NCI-H128 (cell line): ENCODE data around the gene EFCAB6.

Experiments used
- DNase-seq: peaks from one replicate; lab custom pipeline; 2025; ENCODE audit not compliant: unreplicated experiment; lab: John Stamatoyannopoulos, UW

EFCAB6 gene

DNA sequence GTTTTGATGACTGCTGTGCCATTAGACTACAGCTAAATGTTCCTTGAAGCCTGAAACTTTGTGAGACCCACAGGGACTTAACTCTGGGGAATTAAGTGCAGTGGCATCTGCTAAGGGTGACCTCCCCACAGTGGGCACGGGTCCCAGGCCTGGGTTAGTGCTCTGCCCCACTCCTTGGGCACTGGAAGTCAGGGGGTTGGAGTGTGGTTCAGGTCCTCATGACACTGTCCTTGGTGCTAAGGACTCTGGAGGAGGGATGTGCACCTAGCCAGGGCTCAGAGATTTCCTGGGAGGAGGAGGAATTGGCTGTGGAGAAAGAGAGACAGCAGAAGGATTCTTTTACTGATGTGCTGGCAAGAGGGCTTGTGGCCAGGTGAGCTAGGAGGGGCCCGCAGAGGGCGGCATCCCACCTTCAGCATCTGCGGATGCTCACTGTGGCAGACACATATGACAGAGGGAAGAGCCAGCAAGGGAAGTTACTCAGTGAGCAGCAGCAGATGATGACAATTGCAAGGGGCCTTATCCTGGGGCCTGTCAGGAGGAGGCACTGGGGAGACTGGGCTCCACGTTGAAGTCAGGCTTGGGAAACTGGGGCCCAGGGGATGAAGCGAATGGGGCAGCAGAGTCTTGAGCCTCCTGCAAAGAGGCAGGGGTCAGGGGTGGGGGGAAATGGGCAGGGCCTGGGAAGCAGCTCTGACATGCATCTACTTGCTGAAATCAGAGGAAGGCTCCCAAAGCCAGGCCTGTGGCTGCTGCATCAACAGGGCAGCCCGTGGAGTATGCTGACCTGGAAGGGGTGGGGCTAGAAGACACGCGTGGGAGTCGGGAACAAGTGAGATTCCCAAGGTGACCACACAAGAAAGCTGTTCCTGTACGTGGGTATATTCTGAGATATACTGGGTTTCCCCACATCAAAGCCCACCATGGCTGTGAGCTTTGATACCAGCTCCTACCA, 256.3 kb downstream of the EFCAB6 start:
- no peak for DNase-seq

DNA sequence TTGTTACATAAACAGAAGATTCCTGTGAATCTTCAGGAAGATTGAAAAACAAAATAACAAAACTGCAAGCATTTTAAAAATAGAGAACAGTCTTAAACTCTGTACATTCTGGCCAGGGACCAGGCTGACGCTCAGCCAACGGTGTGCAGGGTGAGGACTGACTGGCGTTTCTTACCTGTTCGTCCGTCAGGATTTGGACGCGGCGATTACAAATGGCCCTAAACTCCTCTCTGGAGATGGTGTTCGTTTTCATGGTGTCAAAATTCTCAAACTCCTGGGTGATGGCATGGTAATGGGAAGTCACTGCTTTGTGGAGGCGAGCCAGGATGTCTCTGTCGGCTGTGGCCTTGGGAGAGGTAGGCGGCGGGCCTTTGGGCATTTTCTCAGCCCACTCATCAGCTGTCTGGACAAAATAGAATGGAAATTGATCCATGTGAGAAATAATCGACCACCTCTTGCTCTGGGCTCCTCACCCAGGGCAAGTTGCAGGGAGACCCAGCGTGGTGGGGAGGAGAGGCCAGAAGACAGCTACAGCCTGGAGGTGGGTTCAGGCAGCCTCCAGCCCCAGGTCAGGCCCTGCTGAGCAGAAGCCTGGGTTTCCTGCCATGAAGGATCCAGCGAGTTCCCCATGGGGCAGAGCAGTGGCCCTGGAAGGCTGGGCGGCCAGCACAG, 257.3 kb downstream of the EFCAB6 start:
- no peak for DNase-seq

DNA sequence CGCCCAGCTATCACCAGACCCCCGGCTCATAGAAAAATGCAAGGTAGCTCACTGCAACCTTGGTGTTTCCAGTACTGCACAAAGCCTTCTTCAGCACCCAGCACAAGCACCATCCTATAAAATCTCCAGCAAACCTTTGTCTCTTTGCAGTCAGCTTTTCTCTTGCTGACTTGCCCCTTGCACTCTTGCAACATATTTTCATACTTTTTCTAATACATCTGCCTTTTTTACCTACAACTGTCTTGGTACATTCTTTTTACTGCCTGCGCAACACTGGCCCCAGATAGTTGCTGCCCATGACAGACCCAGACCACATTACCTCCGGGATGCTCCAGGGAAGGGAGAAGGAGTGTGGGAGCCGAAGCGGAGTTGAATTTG, 257.9 kb downstream of the EFCAB6 start:
- no peak for DNase-seq

DNA sequence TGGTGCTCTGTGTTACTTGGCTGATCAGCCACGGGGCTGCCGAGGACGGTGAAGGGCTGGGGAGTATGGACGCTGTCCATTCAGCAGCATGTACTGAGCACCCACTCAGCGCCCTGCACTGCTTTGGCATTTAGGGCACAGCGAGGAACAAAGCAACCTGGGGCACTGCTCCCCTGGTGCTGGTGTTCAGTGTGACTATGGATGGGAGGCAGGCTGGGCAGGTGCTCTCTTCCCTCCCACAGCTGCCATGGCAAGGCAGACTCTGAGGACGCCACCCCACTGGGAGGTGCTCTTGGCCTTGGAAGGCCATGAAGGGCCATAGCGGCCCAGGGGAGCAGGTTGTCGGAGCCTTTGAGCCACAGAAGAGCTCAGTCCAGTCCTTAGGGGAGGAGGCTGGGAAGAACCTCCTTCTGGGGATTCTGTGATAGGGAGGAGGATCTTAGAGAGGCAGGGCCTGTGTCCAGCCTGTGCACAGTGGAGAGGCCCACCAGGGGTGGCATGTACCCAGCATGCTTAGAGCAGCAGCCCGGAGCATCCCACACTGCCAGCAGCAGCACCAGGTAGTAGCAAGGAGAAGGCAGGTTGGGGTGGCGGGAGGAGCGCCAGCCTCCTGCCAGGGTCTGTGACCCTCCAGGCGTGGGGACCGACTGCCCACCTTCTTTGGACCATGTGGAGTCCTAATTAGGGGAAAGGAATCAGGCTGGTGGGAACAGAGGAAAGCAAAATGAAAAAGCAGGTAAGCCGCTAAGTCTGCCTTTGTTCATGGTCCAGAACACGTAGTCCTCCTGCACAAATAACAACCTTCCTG, 258.4 kb downstream of the EFCAB6 start:
- DNase-seq = no peak

DNA sequence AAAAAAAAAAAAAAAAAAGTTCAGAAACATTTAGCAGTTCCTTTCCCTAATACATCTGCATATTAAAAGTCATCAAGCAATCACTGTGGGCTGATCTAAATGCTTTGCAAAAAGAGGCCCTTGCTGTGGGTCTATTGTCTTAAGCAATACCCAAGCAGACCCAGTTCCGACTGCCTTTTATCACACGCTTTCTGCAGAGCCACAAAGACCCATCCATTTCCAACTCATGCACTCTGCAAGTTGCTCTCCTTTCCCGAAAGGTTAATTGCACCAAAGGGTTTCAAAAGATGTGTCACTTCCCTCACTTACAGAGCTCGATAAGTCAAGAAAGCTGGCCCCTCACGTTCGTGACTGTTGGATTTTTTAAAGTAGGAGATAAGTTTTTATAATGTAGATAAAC, 261.4 kb downstream of the EFCAB6 start:
- DNase-seq = no peak

DNA sequence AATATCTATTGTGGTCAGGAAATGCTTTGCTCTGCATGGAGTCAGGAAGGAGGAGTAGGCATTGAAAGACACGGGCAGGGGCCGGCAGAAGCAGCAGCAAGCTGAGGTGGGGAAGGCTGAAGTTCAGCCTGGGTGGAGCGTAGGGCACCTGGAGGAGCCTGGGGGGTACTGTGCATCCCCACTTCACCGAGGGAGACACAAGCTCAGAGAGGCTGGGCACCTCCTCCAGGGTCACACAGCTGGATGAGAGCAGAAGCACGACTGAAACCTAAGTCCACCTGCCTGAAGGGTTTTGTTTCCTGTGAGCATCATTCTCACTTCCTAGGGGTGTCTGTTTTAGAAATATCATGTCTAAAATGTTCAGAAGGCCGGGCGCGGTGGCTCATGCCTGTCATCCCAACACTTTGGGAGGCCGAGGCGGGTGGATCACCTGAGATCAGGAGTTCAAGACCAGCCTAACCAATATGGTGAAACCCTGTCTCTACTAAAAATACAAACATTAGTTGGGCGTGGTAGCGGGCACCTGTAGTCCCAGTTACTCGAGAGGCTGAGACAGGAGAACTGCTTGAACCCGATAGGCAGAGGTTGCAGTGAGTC, 262.0 kb downstream of the EFCAB6 start:
- no peak for DNase-seq

DNA sequence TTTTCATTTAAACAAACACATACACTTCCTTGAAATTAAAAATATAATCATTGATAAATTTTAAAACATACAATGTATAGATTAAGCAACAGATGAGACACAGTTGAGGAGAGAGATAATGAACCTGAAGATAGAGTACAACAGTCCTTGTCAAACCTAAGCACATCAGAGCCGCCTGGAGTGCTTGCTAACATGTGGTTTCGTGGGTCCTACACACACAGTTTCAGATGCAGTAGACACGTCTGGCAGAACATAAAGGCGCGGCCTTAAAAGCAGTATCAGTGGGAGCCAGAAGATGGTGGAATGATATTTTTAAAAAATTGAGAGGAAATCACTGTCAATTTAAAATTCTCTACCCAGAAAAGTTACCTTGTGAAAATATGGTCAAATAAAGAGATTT, 265.9 kb downstream of the EFCAB6 start:
- DNase-seq = no peak

DNA sequence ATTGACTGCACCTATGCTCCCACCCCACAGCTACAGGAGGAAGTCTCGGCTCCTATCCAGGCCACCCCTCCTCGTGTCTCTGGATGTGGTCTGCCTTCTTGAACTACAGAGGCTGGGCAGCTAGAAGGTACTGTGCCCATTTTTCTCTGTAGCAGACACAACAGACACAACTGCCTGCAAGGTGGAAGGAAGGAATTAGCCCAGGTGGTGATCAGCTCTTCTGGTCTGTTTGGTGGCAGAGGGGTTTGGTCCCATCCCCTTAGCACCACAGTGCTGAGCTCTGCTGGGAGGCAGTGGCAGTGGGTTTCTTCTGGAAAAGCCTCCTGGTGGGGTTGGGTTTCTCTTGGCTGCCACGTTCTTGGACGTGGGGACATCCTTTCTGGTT, 267.8 kb downstream of the EFCAB6 start:
- no peak for DNase-seq

DNA sequence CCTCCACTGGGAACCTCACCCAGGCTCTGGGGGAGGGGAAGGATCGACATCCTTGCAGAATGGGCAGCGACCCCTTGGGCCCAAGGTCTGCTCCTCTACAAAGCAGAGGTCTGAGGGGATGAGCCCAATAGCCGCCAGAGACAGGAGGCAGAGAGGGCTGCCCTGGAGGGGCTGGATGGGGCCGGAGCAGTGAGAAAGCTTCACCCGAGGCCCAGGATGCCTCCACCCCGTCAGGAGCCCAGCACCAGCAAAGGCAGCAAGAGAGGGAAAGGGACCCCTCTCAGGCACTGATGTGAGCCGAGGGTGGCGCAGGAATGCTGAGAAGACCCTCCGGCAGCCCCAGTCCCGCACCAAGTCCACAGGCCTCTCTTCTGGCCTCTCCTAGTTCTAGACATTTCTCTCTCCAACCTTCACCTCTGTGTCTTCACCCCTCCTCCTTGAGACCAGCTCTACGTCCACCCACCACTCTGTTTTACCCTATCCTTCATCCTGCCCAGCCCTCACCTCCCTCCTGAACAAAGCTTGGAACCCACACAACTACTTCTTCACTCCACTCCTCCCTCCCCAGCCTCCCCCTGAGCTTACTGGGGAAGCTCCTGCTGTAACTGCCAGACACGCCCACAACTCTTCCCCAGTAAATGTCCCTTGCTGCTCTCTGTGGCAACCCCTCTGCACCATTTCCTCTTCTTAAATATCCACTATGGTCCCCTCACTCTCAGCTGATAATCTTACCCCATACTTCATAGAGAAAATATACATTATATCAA, 268.4 kb downstream of the EFCAB6 start:
- DNase-seq = no peak

DNA sequence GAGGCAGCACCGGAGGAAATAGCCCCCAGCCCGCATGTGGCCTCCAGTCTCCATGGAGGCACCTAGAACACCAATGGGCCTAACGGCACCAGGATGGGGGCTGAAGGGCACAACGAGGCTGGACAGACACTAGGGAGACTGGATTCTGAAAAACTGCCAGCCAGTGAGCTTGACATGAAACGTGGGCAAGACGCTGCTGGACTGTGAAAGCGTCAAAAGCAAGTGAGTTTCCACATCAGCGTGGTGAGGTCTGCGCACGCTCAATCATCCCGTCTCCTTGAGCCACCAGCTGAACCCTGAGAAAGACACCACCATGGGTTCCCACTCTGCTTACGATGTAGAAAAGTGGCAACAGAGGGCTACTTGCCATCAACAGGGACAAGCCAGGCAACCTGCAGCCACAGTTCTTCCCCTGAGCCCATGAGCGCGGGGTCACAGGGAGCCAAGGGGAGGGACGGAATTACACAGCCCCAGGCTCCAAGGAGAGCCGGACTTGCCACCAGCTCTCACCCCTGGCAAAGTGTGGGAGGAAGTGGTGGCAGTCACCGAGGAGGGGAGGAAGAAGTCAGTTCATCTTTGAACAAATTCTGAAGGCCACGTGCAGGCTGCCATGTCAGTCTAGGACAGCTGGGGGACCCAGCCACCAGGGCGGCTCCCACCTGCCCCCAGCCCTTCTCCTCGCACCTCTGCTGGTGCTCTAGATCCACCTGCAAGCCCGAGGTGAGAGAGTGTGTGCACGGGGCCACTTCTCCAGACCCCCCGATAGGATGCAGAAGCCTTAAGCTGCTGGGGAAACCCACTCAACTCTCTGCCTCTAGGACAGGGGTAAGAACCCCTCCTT, 269.2 kb downstream of the EFCAB6 start:
- DNase-seq = no peak

DNA sequence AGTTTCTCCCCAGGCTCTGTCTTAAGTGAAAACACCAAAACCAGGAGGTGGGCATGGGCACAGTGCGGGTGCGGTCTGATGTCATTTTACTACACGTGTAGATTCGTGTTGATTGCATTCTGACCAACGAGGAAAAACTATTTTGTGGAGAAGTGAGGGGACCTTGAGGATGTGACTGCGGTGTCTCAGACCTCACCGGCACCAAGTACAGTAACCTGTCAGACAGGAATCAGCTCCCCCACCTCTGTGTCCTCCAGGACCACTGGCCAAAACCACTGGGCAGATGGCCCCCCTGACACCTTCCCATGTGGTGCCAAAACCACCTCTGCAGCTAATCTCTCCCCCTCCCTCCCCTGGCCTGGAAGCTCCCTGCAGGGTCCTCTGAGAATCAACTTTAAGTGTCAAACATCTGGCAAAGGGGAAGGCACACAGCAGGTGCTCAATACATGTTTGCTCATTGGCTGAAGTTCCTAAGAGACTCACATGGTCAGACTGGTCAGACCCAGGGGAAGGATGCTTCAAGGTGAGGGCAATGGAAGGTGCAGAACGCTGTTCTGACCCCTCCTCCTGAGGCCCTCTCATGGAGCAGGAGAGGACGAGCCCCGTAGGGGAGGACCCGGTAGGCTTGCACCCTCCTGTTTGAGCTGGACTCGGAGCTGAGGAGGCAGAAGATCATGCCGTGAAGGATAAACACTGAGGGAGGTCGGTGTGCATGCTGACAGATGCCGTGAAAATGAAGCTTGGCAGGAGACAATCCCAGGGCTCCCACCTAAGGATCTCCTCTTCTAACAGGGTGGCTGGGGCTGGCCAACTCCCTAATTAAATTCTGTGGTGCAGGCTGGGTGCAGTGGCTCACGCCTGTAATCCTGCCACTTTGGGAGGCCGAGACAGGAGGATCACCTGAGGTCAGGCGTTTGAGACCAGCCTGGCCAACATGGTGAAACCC, 270.4 kb downstream of the EFCAB6 start:
- DNase-seq = no peak

DNA sequence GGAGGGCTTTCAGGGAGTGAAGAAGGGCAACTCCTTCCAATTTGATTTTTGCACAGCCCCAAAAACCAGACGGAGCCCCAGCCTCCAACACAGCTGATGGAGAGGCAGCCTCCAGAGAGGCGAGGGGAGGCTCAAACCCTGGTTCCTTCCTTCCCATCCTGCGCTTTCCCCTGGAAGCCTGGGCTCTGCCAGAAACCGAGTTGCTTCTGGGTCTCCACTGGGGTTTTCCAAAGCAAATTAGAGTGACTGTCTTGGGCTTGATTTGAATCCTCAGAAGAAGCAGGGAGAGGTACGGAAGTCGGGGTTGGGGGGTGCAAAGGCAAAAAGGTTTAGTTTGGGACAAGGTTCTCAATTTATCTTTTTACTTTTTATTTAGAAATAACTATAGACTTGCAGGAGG, 271.1 kb downstream of the EFCAB6 start:
- DNase-seq = no peak

DNA sequence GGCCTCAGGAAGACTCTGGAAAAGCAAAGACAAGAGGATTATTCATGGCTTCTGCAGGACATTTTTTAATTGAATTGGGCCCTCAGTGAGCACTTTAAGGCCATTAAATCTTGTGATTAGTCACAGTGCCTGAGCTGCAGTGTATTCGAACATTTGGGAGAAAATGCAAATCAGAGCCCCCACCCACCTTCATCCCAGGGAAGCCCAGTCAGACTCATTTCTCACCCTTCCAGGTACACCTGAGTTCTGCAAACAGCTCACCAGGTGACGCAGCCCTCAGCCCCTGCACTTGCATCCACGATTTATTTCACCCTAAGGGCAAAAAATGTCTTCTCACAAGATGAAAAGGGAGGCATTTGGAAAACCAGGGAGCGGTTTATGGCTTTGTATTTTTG, 271.6 kb downstream of the EFCAB6 start:
- no peak for DNase-seq

DNA sequence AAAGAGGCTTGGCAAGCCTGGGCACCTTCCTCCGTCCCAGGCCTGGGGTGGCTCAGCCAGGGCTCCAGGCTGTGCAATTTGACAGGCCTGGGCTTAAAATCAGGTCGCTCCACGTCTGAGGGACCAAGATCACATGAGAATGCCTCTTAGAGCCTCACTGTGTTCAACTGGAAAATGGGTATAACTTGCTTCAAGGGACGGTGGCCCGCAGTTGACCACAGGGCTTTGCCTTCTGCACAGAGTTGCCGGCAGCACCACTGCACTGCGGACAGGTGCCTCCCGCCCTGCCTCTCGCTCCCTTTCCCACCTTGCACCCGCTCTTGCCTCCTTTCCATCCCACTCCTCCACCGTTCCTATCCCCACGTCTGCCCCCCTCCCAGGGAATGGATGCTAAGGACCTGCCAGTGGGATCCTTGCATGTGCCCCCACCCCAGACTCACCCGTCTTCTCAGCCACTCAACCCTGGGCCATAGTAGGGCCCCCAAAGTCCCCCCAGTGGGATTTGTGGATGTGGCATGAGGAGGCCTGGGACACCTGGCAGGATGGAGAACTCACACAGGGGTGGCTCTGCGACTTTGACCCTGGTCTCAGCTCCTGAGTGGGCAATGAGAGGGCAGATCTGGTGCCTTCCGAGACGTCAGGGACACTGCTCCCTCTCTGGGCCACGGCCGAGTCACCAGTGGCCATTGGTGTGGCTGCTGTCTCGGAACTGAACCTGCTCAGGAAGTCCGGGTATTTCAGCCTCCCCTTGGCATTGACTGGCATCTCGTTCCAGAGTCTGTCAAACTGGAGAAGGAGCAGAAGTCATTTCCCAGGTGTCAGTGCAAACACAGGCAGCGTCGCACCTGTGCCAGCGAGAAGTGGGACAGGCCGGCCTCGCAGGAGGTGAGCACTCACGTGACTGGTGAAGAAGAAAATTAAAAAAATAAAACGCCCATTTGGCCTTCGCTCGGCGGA, 272.3 kb downstream of the EFCAB6 start:
- DNase-seq = no peak

DNA sequence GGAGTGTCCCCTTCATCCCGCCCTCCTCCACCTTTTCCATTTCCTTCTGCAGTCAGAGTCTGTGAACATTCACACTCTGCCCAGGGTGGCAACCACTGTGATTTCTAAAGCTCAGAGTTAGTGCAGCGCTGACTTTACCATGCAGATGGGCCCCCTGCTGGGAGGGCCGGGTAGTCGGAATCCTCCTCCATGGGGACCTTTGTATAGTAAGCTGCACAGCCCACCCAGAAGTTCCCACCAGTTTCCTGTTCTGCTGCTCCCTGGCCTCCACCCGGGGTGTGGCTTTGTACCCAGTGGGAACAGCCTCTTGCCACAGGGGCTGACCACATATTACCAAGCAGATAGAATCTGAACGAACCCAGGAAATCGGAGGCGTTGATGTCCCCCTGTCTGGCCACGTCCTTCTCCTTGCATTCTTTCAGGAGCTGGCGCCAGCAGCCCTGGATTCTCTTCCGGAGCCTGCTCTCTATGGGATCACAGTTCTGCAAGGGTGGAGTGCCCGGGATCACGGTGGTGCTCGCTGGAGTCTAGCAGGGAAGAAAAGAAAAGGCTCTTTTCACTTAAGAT, 275.0 kb downstream of the EFCAB6 start:
- DNase-seq = no peak

DNA sequence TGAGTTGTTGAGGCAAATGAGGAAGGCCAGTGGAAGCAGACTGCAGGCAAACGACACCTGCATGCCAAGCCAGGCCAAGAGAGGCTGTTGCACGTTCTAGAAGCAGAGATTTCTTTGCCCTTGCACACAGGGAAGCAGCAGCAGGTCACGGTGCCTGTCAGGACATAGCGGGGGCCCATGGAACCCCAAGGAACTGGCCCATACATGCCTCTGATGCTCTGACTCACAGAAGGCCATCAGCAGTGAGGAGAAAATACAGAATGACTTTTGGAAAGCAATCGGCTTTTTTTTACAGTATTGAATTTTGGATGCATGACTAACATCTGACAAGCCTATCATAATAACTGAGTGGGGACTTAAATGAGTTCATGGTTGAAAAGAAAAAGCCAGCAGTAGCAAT, 276.4 kb downstream of the EFCAB6 start:
- DNase-seq = no peak

DNA sequence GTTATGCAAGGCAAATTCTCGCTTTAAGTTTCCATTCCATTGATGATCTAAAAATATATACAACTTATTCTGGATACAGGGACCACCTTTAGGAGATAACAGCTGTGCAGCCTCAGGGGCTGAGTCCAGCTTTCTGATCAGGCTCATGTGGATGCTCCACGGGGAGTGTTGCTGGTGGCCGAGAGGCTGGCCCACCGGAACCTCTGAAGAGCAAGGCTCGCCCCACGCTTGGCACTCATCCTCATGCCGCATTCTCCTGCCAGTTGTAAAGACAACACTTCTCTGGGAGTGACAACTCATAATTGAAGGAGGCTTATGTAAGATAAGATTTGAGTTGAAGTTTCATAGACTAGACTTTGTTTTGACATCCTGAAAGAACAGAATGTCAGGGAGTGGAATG, 276.8 kb downstream of the EFCAB6 start:
- no peak for DNase-seq
